Ishikawa (cell line): ENCODE data around the gene CCZ1B.
"Not testable (repeated sequence)": the region's sequence is repeated elsewhere in the genome, so short reads cannot be mapped to it uniquely, and the experiment has no call there.

ENCODE experiments used
- CEBPB ChIP-seq: IDR thresholded peaks from 2 replicates; pipeline ENCODE4 v1.6.1; 2012
- MAX ChIP-seq: IDR thresholded peaks from 2 replicates; pipeline ENCODE4 v1.6.1; 2012
- TAF1 ChIP-seq: IDR thresholded peaks from 2 replicates; pipeline ENCODE4 v1.6.1; 2012; ENCODE audit warnings: low read depth, mild to moderate bottlenecking
- YY1 ChIP-seq: IDR thresholded peaks from 2 replicates; pipeline ENCODE4 v1.6.1; 2012; ENCODE audit warnings: low read depth

DNA sequence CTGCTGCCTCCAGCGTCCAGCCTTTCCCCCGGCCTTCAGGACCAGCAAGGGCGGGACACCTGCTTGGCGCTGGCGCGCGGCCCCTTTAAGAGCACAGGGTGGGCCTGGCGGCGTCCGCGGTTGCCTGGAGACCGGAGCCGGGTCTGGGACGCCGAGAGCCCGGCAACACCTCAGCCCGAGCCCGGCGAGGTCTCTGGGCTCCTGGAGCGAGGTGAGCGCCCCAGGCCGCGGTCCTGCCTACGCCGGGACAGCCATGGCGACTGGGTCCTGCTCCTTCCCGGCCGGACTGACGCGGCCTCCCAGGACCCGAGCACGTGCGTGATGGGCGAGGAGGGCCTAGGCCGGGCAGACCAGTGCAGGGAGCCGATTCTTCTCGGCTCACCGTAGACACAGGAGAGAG is 72.1 kb downstream of the CCZ1B start, which contains the start of gene RSPH10B2:
- TF ChIP-seq TAF1, YY1, MAX, CEBPB: not testable (repeated sequence)
